Lung (tissue), 12 donors: ENCODE measurements around the gene GRK1. TPM values are rescaled to one million over a fixed set of nuclear protein-coding genes. Genes with fewer than 3 reads are reported as not detected.
"Not testable (repeated sequence)": the region's sequence is repeated elsewhere in the genome, so short reads cannot be mapped to it uniquely, and the experiment has no call there.

Experiments
- ATAC-seq: fragments of 200-7000 bp; cut with Tn5 transposase; one replicate; pipeline ENCODE4 v1.9.1; 2020; ENCODE audit warnings: moderate number of reproducible peaks; ENCODE audit not compliant: insufficient read depth, low FRiP score
- DNase-seq, 3 donors: peaks; one replicate each; pipeline ENCODE4 v3.0.0-alpha.2; 2013 to 2017
- H3K27ac ChIP-seq, 2 donors: one replicate each; pipeline ENCODE4 v1.5.1; 2013; ENCODE audit warnings: mild to moderate bottlenecking in 2 of 2, moderate library complexity in 2 of 2, control low read depth in 1 of 2, inconsistent platforms in 1 of 2, low read depth in 1 of 2, low read length in 1 of 2
- H3K27me3 ChIP-seq, 3 donors: one replicate each; pipeline ENCODE4 v1.5.1; 2013; ENCODE audit warnings: low read length in 2 of 3; ENCODE audit not compliant: control insufficient read depth in 3 of 3, insufficient read depth in 3 of 3
- H3K36me3 ChIP-seq, 4 donors: one replicate each; pipeline ENCODE4 v1.5.1; 2013; ENCODE audit warnings: low read length in 4 of 4, mild to moderate bottlenecking in 1 of 4, moderate library complexity in 1 of 4; ENCODE audit not compliant: control insufficient read depth in 4 of 4, insufficient read depth in 4 of 4
- H3K4me1 ChIP-seq, 5 donors: one replicate each; pipeline ENCODE4 v1.5.1; 2013; ENCODE audit warnings: low read length in 5 of 5, mild to moderate bottlenecking in 2 of 5, moderate library complexity in 1 of 5; ENCODE audit not compliant: control insufficient read depth in 5 of 5, insufficient read depth in 5 of 5
- H3K4me3 ChIP-seq: one replicate; pipeline ENCODE4 v1.5.1; 2013; ENCODE audit warnings: mild to moderate bottlenecking, control low read depth, moderate library complexity
- H3K9ac ChIP-seq, 2 donors: one replicate each; pipeline ENCODE4 v1.5.1; 2013; ENCODE audit warnings: low read length in 2 of 2, control low read depth in 1 of 2; ENCODE audit not compliant: insufficient read depth in 1 of 2
- H3K9me3 ChIP-seq, 4 donors: one replicate each; pipeline ENCODE4 v1.5.1; 2013; ENCODE audit warnings: low read length in 3 of 4, mild to moderate bottlenecking in 1 of 4, moderate library complexity in 1 of 4; ENCODE audit not compliant: control insufficient read depth in 4 of 4, insufficient read depth in 3 of 4
- WGBS, 2 donors: extraction: QIAGEN DNeasy Blood & Tissue Kit; methylation state at CpG; one replicate each; pipeline ENCODE4 v1.1.7; 2013; 5-methylcytosine and 5-hydroxymethylcytosine counted together
- polyA plus RNA-seq, 2 donors: library from polyadenylated mRNA; stranded (reverse); fragments of 200-250 nt; gene quantifications; one replicate each; pipeline ENCODE4 v1.2.1, GENCODE V29; 2013
- total RNA-seq, 2 donors: library from RNA; depleted of rRNA in 1 of 2; stranded (reverse); fragments of >200 nt in 1 of 2; gene quantifications; one replicate each; pipeline ENCODE4 v1.2.1, GENCODE V29; 2014 to 2021
- TF ChIP-seq, protein P1 (sequence below): IDR thresholded peaks from 2 replicates; pipeline ENCODE4 v1.5.1; 2012; ENCODE audit warnings: mild to moderate bottlenecking; ENCODE audit errors: control extremely low read depth, extremely low read depth
- donor health status: control.
- donor health status: control.
- donor health status: Bipolar disorder and iron deficiency.
- donor health status: healthy.
- donor health status: DM: yes; HTN: yes; CAD: no.

The GRK1 gene
- total and polyA plus RNA-seq, 4 donors: 0.03 to 3.1 TPM; not detected in 2

DNA sequence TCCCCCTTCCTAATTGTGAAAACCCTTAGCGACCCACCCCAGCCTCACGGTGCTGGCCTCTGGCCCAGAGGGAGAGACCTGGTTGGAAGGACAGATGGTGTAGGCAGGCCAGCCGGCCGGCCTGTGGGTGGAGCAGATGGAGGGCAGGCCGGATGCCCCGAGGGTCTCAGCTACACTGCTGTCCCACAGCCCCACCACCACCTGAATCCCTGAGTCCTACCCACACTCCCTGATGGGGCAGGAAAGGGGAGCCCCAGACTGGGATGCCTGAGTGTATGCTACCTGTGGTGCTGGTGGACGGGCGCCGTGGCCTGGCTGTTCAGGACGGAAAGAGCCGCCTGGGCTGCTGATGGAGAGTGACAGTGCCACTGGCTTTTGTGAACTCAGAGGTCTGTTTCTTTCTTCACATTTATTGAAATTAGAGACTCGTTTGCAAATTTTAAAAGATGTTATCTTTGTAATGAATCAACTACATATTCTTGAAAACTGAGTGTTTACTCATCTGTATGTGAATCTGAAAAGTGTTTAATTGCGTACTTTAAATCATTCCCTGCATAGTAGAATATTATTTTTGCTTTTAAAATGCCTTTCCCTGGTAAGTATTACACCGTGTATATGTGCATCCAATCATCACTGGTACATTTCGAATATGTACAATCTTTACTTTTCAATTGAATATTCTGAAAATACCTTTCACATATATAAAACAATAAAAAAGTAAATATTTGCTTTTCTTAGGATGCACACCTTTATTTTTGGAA, 46.8 kb upstream of the GRK1 start:
- H3K9me3 ChIP-seq: no peaks in the 10 kb centered on the region
- no peak overlapping the region for H3K4me3 ChIP-seq
- H3K27ac ChIP-seq: no peak overlapping the region
- WGBS, 2 donors: 83 to 90% methylated on average over 15 of the region's 15 CpGs
- TF ChIP-seq, protein P1, sequence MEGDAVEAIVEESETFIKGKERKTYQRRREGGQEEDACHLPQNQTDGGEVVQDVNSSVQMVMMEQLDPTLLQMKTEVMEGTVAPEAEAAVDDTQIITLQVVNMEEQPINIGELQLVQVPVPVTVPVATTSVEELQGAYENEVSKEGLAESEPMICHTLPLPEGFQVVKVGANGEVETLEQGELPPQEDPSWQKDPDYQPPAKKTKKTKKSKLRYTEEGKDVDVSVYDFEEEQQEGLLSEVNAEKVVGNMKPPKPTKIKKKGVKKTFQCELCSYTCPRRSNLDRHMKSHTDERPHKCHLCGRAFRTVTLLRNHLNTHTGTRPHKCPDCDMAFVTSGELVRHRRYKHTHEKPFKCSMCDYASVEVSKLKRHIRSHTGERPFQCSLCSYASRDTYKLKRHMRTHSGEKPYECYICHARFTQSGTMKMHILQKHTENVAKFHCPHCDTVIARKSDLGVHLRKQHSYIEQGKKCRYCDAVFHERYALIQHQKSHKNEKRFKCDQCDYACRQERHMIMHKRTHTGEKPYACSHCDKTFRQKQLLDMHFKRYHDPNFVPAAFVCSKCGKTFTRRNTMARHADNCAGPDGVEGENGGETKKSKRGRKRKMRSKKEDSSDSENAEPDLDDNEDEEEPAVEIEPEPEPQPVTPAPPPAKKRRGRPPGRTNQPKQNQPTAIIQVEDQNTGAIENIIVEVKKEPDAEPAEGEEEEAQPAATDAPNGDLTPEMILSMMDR: no peak
- peaks cover 0 to 4% (median 1%) of the 10 kb centered on the region in 5 donors for H3K4me1 ChIP-seq
- no peak for DNase-seq
- peaks cover 0 to 12% (median 8%) of the 10 kb centered on the region in 4 donors for H3K36me3 ChIP-seq
- no peaks in the 10 kb centered on the region for H3K27me3 ChIP-seq
- ATAC-seq: no peak
- H3K9ac ChIP-seq: no peak overlapping the region

DNA sequence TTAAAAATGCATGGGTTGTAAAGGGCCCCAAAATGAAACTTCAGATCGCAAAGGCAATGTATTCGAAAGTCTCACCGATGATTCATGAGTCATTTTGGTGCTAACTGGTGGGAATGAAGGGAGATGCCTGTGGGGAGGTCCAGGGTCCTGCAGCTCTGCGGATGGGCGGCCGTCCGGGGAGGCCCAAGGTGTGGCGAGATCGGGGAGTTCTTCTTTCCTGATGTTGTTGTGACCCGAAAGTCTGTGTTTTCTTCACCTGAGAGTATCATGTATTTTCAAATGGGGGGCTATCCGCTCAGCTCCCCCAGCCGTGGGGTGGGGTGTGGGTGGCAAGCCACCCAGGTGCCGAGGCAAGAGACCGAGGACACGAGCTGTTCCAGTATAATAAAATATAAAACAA, 46.0 kb upstream of the GRK1 start:
- Histone ChIP-seq H3K9ac (no peak overlapping the region), H3K27ac (no peak overlapping the region), H3K4me3 (no peak overlapping the region), H3K36me3 (peaks cover 0 to 12% (median 8%) of the 10 kb centered on the region in 4 donors), H3K27me3 (no peaks in the 10 kb centered on the region), H3K4me1 (peaks cover 0 to 9% (median 1%) of the 10 kb centered on the region in 5 donors), H3K9me3 (no peaks in the 10 kb centered on the region)
- ATAC-seq: no peak
- 97 to 99% methylated on average over 15 of the region's 15 CpGs for WGBS, 2 donors
- DNase-seq: no peak
- TF ChIP-seq, protein P1: no peak

DNA sequence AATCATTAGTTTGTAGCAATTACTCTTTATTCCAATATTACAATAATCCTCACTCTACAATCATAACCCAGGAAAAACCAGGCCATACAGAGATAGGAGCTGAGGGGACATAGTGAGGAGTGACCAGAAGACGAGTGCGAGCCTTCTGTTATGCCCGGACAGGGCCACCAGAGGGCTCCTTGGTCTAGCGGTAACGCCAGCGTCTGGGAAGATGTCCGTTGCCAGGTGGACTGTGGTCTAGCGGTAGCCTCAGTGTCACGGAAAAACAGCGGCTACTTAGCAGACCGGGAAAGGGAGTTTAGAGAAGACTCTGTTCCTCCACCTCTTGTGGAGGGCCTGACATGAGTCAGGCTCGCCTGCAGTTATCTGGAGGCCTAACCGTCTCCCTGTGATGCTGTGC, 45.5 kb upstream of the GRK1 start:
- H3K27ac ChIP-seq, H3K4me3 ChIP-seq, H3K9me3 ChIP-seq, H3K9ac ChIP-seq, ATAC-seq, DNase-seq, H3K27me3 ChIP-seq: not testable (repeated sequence)
- Histone ChIP-seq H3K36me3 (peaks cover 0 to 12% (median 8%) of the 10 kb centered on the region in 4 donors), H3K4me1 (peaks cover 0 to 14% (median 0%) of the 10 kb centered on the region in 5 donors)
- 88 to 90% methylated on average over 13 of the region's 13 CpGs for WGBS, 2 donors

DNA sequence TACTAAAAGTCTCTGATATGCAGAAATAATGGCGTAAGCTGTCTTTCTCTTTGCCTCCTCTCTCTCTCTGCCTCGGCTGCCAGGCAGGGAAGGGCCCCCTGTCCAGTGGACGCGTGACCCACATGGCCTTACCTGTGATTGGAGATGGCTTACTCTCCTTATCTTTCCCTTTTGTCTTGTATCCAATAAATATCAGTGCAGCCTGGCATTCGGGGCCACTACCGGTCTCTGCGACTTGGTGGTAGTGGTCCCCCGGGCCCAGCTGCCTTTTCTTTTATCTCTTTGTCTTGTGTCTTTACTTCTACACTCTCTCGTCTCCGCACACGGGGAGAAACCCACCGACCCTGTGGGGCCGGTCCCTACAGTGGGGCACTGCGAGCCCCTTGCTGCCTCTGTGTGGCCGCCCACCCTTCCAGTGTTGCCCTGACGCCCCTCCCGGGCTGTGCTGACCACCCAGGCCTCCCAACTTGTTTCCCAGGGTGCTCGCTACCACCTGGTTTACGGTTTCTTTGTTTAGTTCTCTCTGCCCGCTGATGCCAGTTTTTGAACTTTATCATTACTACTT, 45.0 kb upstream of the GRK1 start:
- H3K27ac ChIP-seq, DNase-seq, H3K27me3 ChIP-seq, H3K4me3 ChIP-seq, H3K9me3 ChIP-seq, H3K9ac ChIP-seq, ATAC-seq: not testable (repeated sequence)
- H3K36me3 ChIP-seq: peaks cover 0 to 12% (median 8%) of the 10 kb centered on the region in 4 donors
- 97% methylated on average over 20 of the region's 20 CpGs for WGBS, 2 donors
- H3K4me1 ChIP-seq: peaks cover 0 to 14% (median 0%) of the 10 kb centered on the region in 5 donors
